Osteocyte (in vitro differentiated cells): Measurements from ENCODE around the gene ASNSD1. TPM values are rescaled to one million over a fixed set of nuclear protein-coding genes. Genes with fewer than 3 reads are reported as not detected.
"Not testable (repeated sequence)": the region's sequence is repeated elsewhere in the genome, so short reads cannot be mapped to it uniquely, and the experiment has no call there.

Experiments used
- DNase-seq: peaks from one replicate; pipeline ENCODE4 v3.0.0; 2021; ENCODE audit warnings: mixed read lengths; ENCODE audit not compliant: unreplicated experiment; ENCODE audit errors: extremely low spot score
- H3K27ac Mint-ChIP-seq: one replicate; pipeline ENCODE4 v1.8.0; 2021; ENCODE audit warnings: mild to moderate bottlenecking, mixed read lengths; ENCODE audit not compliant: unreplicated experiment
- H3K27me3 Mint-ChIP-seq: one replicate; pipeline ENCODE4 v1.8.0; 2021; ENCODE audit warnings: mixed read lengths; ENCODE audit not compliant: unreplicated experiment
- H3K36me3 Mint-ChIP-seq: one replicate; pipeline ENCODE4 v1.8.0; 2021; ENCODE audit warnings: mixed read lengths; ENCODE audit not compliant: unreplicated experiment
- H3K4me1 Mint-ChIP-seq: one replicate; pipeline ENCODE4 v1.8.0; 2021; ENCODE audit warnings: mixed read lengths; ENCODE audit not compliant: unreplicated experiment
- H3K4me3 Mint-ChIP-seq: one replicate; pipeline ENCODE4 v1.8.0; 2021; ENCODE audit warnings: mild to moderate bottlenecking, moderate library complexity, mixed read lengths; ENCODE audit not compliant: unreplicated experiment
- H3K9me3 Mint-ChIP-seq: one replicate; pipeline ENCODE4 v1.8.0; 2021; ENCODE audit warnings: mixed read lengths; ENCODE audit not compliant: unreplicated experiment
- total RNA-seq: library from RNA; stranded (reverse); gene quantifications from 2 replicates; pipeline ENCODE4 v1.2.1, GENCODE V29; 2021
- TF ChIP-seq, protein P1 (sequence below): fragments of 200-600 bp; sonication (generic); IDR thresholded peaks from 2 replicates; pipeline ENCODE4 v1.5.0; 2021; ENCODE audit warnings: antibody characterized with exemption, mild to moderate bottlenecking, moderate library complexity

The ASNSD1 gene
- total RNA-seq, 1 donor from 2014 or later = 46.0 TPM

DNA sequence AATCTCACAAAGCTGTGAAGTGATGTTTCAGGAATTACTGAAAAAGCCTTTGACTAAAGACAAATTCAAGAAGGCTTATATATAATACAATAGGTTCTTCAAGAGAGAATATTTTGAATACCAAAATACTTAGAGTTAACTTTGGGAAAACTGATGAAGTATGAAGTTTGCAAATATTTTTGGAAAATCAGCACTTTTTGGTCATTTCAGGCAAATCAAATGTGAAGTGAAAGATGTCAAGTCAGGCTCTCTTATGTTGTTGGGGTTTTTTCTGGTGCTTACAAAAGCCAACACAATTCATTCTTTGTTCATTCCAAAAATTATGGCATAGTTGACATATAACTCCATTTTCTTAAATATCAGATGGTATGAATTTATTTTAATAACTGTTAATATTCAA is 14.7 kb upstream of the ASNSD1 start:
- Mint-ChIP-seq H3K27ac (no peak overlapping the region), H3K9me3 (no peaks in the 10 kb centered on the region), H3K4me3 (no peak overlapping the region), H3K27me3 (peaks cover 5% of the 10 kb centered on the region), H3K4me1 (no peaks in the 10 kb centered on the region), H3K36me3 (no peaks in the 10 kb centered on the region)
- TF ChIP-seq, protein P1, sequence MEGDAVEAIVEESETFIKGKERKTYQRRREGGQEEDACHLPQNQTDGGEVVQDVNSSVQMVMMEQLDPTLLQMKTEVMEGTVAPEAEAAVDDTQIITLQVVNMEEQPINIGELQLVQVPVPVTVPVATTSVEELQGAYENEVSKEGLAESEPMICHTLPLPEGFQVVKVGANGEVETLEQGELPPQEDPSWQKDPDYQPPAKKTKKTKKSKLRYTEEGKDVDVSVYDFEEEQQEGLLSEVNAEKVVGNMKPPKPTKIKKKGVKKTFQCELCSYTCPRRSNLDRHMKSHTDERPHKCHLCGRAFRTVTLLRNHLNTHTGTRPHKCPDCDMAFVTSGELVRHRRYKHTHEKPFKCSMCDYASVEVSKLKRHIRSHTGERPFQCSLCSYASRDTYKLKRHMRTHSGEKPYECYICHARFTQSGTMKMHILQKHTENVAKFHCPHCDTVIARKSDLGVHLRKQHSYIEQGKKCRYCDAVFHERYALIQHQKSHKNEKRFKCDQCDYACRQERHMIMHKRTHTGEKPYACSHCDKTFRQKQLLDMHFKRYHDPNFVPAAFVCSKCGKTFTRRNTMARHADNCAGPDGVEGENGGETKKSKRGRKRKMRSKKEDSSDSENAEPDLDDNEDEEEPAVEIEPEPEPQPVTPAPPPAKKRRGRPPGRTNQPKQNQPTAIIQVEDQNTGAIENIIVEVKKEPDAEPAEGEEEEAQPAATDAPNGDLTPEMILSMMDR = no peak
- DNase-seq = no peak

DNA sequence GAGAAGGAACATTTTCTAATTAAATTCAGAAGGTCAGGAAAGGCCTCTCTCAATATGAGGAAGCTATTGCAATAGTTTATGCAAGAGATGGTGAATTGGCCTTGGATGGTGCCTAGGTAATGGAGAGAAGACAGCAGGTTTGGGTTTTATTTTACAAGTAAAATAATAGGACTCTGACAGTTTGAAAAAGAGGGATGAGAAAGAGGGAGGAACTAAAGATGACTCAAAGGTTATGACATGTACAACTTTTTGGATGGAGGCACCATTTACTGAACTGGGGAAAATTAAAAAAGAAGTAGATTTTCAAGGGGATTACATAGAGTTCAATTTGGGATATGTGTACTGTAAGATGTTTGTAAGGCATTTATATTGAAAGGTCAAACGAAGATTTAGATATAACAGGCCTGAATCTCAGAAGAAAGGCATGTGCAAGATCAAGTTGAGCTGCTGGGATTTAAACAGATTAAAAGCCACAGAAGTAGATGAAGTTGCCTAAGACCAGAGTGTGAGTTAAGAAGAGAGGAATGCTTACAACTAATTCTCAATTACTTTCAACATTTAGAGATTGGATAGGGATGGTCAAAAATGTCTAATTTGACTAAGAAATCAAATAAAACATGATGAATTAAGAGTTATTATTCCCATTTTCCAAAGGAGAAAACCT is 12.3 kb upstream of the ASNSD1 start:
- no peak overlapping the region for H3K4me3 Mint-ChIP-seq
- H3K4me1 Mint-ChIP-seq = no peaks in the 10 kb centered on the region
- no peaks in the 10 kb centered on the region for H3K36me3 Mint-ChIP-seq
- TF ChIP-seq, protein P1 = no peak
- no peak for DNase-seq
- peaks cover 5% of the 10 kb centered on the region for H3K27me3 Mint-ChIP-seq
- H3K9me3 Mint-ChIP-seq = peaks cover 4% of the 10 kb centered on the region
- H3K27ac Mint-ChIP-seq = no peak overlapping the region

DNA sequence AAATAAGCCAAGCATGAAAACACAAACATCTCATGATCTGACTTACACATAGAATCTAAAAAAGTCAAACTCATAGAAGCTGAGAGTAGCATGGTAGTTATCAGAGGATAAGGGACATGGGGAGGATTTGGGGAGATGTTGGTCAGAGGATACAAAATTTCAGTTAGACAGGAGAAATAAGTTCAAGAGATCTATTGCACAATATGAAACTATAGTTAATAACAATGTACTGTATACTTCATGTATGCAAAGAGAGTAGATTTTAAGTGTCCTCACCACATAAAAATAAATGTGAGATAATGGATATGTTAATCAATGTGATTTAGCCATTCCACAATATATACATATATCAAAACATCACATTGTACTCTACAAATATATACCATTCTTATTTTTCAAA is 10.0 kb upstream of the ASNSD1 start:
- Mint-ChIP-seq H3K9me3 (peaks cover 4% of the 10 kb centered on the region), H3K27me3 (no peaks in the 10 kb centered on the region), H3K27ac (no peak overlapping the region), H3K36me3 (no peaks in the 10 kb centered on the region), H3K4me1 (peaks cover 3% of the 10 kb centered on the region), H3K4me3 (no peak overlapping the region)
- DNase-seq = no peak
- TF ChIP-seq, protein P1 = no peak

DNA sequence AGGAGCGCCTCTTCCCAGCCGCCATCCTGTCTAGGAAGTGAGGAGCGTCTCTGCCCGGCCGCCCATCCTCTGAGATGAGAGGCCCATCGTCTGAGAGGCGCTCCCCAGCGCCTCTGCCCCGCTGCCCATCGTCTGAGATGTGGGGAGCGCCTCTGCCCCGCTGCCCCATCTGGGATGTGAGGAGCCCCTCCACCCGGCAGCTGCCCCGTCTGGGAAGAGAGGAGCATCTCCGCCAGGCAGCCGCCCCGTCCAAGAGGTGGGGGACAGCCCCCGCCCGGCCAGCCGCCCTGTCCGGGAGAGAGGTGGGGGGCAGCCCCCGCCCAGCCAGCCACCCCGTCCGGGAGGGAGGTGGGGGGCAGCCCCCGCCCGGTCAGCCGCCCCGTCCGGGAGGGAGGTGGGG is 7.8 kb upstream of the ASNSD1 start:
- not testable (repeated sequence) for DNase-seq, H3K27me3 Mint-ChIP-seq, H3K27ac Mint-ChIP-seq, H3K4me1 Mint-ChIP-seq, H3K4me3 Mint-ChIP-seq, H3K9me3 Mint-ChIP-seq, H3K36me3 Mint-ChIP-seq

DNA sequence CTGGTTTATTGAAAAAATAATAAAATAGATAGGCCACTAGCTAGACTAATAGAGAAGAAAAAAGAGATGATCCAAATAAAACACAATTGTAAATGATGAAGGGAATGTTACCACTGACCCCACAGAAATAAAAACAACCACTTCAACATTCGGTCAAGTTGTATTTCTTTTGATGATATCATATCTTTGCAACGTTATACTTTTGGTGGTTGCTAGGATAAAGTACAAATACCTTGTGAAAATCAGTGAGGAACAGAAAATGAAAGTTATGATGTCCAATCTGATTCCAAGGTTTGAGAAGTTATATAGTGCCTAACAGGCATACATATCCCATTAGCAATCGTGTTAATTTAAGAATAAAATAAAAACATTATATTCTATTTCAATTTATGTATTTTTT is 6.6 kb upstream of the ASNSD1 start:
- Mint-ChIP-seq H3K4me3 (no peak overlapping the region), H3K9me3 (peaks cover 4% of the 10 kb centered on the region), H3K27ac (no peak overlapping the region), H3K36me3 (no peaks in the 10 kb centered on the region), H3K4me1 (peaks cover 3% of the 10 kb centered on the region), H3K27me3 (peaks cover 8% of the 10 kb centered on the region)
- no peak for DNase-seq
- TF ChIP-seq, protein P1 = no peak
